GM18873 (cell line): ENCODE data around the gene PNPLA1.

ENCODE experiments used
- ATAC-seq: cut with Tn5 transposase; IDR thresholded peaks from one replicate; pipeline ENCODE4 v1.9.1; 2021; ENCODE audit warnings: mild to moderate bottlenecking, moderate library complexity, moderate number of reproducible peaks; ENCODE audit not compliant: unreplicated experiment, low FRiP score

PNPLA1 gene, protein sequence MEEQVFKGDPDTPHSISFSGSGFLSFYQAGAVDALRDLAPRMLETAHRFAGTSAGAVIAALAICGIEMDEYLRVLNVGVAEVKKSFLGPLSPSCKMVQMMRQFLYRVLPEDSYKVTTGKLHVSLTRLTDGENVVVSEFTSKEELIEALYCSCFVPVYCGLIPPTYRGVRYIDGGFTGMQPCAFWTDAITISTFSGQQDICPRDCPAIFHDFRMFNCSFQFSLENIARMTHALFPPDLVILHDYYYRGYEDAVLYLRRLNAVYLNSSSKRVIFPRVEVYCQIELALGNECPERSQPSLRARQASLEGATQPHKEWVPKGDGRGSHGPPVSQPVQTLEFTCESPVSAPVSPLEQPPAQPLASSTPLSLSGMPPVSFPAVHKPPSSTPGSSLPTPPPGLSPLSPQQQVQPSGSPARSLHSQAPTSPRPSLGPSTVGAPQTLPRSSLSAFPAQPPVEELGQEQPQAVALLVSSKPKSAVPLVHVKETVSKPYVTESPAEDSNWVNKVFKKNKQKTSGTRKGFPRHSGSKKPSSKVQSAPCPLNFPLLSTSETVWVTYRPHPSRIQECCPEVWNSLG

DNA sequence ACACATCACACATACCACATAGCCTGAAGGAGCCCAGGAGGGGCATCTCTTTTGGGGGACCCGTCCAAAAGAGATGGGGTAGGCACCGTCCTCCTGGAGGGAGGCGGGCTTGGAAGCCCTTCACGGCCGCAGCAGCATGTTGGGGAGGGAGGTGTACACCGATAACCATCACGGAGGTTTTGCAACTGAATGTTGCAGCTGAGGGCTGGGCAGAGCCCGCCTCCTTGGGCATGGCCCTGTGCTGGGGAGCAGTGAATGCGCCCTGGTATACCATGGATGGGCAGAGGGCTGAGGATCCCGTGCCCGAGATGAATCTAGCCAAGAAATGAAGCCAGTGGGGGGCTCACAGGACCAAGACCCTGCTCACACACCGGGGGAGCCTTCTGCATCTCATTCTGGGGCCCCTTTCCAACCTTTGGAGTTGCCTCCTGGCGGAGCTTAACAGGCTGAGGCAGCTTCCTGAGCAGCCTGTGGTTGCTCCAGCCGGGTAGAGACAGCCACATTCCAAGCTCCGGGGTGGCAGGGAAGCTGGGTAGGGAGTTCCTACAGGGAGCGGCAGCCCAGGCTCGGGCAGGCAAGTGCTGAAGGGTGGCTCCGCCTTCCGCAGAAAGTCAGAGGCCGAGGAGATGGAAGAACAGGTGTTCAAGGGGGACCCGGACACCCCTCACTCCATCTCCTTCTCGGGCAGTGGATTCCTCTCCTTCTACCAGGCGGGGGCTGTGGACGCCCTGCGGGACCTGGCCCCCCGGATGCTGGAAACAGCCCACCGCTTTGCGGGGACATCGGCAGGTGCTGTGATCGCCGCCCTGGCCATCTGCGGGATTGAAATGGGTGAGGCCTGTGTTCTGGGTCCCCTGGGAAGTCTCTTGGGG is at the start of gene PNPLA1:
Gene PNPLA1, plus strand, starts transcription at position 227 of the 872 bp plus-strand sequence. Its CDS starts 400 bp downstream, at position 627.
- no peak for ATAC-seq

- ATAC-seq, result no peak
Measured at GRCh38 chr6:36220226-36220625, 49.6 kb upstream of the PNPLA1 start.

GRCh38 chr6:36221674-36222073 is 48.2 kb upstream of the PNPLA1 start:
- ATAC-seq, result no peak

- no peak for ATAC-seq
Measured at GRCh38 chr6:36222924-36223323, 46.9 kb upstream of the PNPLA1 start.

DNA sequence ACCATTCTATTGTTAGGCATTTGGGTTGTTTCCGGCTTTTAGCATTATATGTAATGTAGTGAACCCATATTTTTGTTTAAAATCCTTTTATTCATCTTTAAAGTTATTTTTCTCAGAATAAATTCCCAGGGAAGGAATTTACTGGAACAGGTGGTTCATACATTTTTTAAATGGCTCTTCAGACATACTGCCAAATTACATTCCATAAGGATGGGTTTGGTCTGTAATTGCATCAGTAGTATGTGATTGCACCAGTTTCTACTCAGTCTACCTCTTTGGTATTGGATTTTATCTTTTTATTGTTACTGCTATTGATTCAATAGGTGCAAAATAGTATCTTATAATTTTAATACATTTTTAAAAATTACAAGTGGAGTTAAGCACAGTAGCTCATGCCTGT is 46.2 kb upstream of the PNPLA1 start:
- ATAC-seq, result no peak

- no peak for ATAC-seq
Measured at GRCh38 chr6:36224918-36225461, 44.9 kb upstream of the PNPLA1 start.

DNA sequence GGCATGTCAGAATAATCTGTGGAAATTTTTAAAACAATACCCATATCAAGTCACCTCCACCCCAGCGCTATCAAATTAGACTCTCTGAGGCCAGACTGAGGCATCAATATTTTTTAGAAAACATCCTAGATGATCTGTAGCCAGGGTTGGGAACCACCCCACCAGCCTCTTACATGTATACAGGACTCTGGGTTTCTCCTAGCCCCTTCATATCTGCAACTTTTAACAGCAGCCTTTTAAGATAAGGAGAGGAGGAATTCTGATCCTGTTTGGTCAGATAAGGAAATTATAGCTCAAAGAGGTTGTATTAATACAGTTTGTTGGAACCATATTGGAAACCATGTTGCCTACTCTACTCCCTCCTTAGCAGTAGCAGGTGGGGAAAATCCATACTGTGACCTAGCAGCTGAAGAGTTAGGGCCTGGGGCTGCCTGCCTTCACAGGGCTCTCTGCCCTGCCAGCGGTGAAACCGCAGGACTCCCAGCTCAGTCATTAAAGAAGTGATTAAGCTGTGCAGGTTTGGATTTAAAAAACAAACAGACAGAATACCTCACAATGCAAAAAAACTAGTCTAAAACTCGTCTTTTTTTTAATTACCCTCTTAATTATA is 43.3 kb upstream of the PNPLA1 start:
- ATAC-seq, result no peak

DNA sequence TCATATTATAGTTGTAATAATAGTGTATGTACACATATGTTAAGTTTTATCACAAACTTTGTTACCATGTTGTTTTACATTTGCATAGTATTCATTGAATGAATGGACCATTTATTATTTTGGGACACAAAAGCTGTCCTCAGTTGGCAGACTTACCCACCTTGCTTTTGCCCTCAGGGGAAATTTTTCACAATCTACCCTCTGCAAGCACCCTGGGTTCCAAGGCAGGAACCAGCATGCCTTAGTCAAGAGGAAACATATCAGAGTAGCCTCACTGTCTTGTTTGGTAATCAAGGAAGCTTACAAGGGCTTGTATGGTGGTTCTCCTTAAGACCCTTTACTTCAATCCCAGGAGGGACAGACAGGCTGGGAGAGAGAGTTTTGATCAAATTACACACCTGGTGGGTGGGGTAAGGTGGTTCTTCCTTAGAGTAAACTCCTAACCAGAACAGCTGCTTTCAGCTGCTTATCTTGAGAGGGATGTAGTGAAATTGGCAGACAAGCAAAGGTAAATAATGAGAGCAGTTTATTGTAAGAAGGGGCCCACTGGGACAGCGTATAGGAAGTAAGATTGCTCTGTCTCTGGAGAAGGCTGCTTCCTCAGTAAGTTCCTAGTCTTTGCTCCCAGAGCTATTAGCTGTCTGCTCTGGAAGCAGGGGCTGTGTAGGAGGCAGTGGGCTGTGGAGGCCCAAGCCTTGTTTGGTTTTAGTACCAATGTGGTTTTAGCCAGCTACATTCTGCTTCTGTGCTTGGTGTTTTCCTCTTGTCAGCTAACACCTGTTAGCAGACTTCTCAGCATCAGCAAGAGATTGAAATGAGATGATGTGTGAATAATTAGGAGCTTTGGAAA is 42.3 kb upstream of the PNPLA1 start:
- ATAC-seq, result no peak

GRCh38 chr6:36229223-36229622 is 40.6 kb upstream of the PNPLA1 start:
- ATAC-seq, result no peak

DNA sequence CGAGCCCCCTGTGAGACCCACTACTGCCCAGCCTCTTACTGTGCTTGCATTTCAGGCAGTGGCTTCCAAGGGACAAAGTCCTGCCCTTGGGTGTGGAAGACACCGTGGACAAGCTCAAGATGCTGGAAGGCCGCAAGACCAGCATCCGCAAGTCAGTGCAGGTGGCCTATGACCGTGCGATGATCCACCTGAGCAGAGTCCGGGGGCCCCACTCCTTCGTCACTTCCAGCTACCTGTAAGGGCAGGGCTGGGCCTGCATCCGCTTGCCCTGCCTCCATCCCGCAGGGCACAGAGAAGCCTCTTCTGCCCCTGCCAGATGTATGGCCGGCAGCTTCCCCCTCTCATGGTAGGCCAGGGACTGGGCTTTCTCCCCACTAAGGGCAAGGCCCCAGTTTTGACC is 39.5 kb upstream of the PNPLA1 start:
- ATAC-seq, result no peak

DNA sequence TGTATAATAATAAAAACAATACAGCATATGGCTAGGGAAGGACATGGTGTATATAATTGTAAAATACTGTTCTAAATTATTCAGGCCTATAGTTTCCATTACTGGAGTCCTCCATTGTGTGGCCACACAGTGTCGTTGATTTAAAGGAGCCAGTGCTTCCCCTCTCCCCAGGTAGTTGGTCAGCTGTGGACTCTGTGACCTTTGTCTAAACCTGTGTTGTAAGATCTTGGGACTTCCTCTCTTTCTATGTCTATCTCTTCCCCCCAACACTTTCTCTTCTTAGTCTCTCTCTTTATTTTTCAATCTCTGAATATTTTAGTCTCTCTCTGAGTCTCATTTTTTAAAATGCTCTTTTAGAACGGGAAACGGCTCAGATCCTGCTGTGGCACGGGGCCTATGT is 37.7 kb upstream of the PNPLA1 start:
- no peak for ATAC-seq

DNA sequence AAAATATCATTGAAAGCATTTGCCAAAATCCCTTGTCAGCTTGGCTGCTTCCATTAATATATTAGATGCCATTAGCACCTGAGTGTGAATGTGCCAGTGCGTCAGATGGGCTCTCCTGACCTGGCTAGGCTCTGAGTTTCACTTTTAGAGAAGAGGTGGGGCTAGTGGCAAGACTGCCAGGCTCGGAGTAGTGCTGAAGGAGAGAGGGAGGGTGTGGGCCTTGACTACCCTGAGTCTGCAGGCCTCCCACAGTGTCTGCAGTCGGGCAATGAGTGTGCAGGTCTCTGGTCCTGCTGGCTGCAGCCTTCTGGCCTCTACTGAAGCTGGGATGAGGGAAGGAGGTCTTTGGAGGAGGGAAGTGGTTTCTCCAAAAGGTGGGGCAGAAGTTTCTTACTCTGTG is 34.6 kb upstream of the PNPLA1 start:
- no peak for ATAC-seq

GRCh38 chr6:36235862-36236261 is 34.0 kb upstream of the PNPLA1 start:
- no peak for ATAC-seq

- no peak for ATAC-seq
Measured at GRCh38 chr6:36239774-36240173, 30.1 kb upstream of the PNPLA1 start.

DNA sequence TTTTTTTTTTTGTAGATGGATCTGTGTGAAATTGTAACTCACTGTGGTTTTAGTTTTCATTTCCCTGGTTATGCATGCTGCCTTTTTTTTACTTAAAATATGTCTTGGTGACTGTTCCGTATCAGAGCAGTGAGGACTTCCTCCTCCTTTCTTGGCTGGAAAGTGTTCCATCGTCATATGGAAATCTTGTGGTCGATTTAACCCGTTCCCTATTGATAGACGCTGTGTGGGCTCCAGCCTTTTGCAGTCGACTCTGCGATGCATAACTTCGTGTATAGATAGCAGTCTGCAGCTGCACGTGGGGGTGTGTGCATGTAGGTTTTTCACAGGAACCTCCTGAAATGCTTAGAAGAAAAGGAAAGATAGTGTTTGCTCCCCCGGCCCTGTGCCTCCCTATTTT is 28.1 kb upstream of the PNPLA1 start:
- no peak for ATAC-seq

DNA sequence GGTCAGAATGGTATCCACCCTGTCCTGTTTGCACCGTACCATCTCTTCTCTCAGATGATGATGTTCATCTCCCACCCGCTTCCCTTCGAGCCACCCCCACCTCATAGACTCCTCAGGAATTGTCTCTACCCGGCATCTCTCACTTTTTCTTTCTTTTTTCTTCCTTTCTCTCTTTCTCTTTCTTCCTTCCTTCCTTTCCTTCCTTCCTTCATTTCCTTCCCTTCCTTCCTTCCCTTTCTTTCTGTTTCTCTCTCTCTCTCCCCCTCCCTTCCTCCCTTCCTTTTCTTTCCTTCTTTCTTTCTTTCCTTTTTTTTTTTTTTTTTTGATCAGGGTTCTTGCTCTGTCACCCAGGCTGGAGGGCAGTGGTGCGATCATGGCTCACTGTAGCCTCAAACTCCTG is 27.7 kb upstream of the PNPLA1 start:
- no peak for ATAC-seq

DNA sequence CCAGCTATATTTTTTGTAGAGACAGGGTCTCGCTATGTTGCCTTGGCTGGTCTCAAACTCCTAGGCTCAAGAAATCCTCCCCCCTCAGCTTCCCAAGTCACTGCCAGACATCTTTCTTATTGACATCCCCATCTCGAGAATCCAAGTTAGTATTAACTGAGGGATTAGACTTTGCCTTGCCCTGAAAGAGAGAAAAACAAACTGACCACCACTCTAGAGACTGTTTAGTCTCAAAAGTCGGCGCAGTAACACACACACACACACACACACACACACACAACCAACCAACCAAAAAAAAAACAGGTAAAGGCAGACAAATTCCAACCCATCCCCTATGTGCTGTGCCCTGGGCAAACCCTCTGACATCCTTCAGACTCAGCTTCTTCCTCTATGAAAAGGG is 27.2 kb upstream of the PNPLA1 start:
- ATAC-seq, result no peak

GRCh38 chr6:36243562-36244212 is 26.2 kb upstream of the PNPLA1 start:
- ATAC-seq, result no peak

GRCh38 chr6:36244641-36245280 is 25.1 kb upstream of the PNPLA1 start:
- ATAC-seq, result no peak
